H9 (cell line): ENCODE results near the gene DMWD. TPM values are rescaled to one million over a fixed set of nuclear protein-coding genes. Genes with fewer than 3 reads are reported as not detected.

Experiments used
- DNase-seq: peaks from one replicate; pipeline ENCODE4 v3.0.0-alpha.2; 2017
- H2AFZ ChIP-seq: one replicate; pipeline ENCODE4 v1.6.1; 2013; ENCODE audit warnings: mild to moderate bottlenecking, low read length, control low read depth, moderate library complexity
- H2AK5ac ChIP-seq: 2 replicates; pipeline ENCODE4 v1.6.1; 2013; ENCODE audit warnings: low read length, control low read depth, mixed read lengths; ENCODE audit not compliant: insufficient read length
- H2BK120ac ChIP-seq: one replicate; pipeline ENCODE4 v1.6.1; 2013; ENCODE audit warnings: low read depth, mild to moderate bottlenecking, low read length, control low read depth, inconsistent platforms; ENCODE audit not compliant: poor library complexity, severe bottlenecking
- H2BK12ac ChIP-seq: 2 replicates; pipeline ENCODE4 v1.6.1; 2013; ENCODE audit warnings: low read length, control low read depth, mixed read lengths, low read depth; ENCODE audit not compliant: insufficient read length
- H2BK15ac ChIP-seq: 2 replicates; pipeline ENCODE4 v1.6.1; 2013; ENCODE audit warnings: low read depth, low read length, control low read depth
- H2BK20ac ChIP-seq: one replicate; pipeline ENCODE4 v1.6.1; 2013; ENCODE audit warnings: low read depth, mild to moderate bottlenecking, low read length, control low read depth, inconsistent platforms; ENCODE audit not compliant: poor library complexity, severe bottlenecking
- H2BK5ac ChIP-seq: 2 replicates; pipeline ENCODE4 v1.6.1; 2013; ENCODE audit warnings: low read length, control low read depth, mixed read lengths; ENCODE audit not compliant: insufficient read length
- H3K14ac ChIP-seq: 2 replicates; pipeline ENCODE4 v1.6.1; 2013; ENCODE audit warnings: low read length, control low read depth; ENCODE audit not compliant: insufficient read depth
- H3K18ac ChIP-seq: 2 replicates; pipeline ENCODE4 v1.6.1; 2013; ENCODE audit warnings: low read depth, mild to moderate bottlenecking, mixed read lengths, low read length, control low read depth; ENCODE audit not compliant: insufficient read length
- H3K23ac ChIP-seq: 2 replicates; pipeline ENCODE4 v1.6.1; 2013; ENCODE audit warnings: low read length, control low read depth, mixed read lengths, low read depth; ENCODE audit not compliant: insufficient read length
- H3K23me2 ChIP-seq: 2 replicates; pipeline ENCODE4 v1.6.1; 2013; ENCODE audit warnings: low read depth, mild to moderate bottlenecking, mixed read lengths, low read length, control low read depth; ENCODE audit not compliant: insufficient read length, poor library complexity, severe bottlenecking
- H3K27ac ChIP-seq: 2 replicates; pipeline ENCODE4 v1.5.1; 2013; ENCODE audit warnings: low read length, control low read depth, mixed read lengths, low read depth; ENCODE audit not compliant: insufficient read length
- H3K27me3 ChIP-seq: 2 replicates; pipeline ENCODE4 v1.6.1; 2013; ENCODE audit warnings: low read length, control low read depth, inconsistent platforms; ENCODE audit not compliant: insufficient read depth
- H3K4ac ChIP-seq: 2 replicates; pipeline ENCODE4 v1.6.1; 2013; ENCODE audit warnings: low read depth, mild to moderate bottlenecking, control low read depth, inconsistent platforms, low read length, moderate library complexity
- H3K4me1 ChIP-seq: 2 replicates; pipeline ENCODE4 v1.6.1; 2013; ENCODE audit warnings: low read length, control low read depth, inconsistent platforms; ENCODE audit not compliant: insufficient read depth
- H3K4me2 ChIP-seq: 2 replicates; pipeline ENCODE4 v1.6.1; 2013; ENCODE audit warnings: low read length, control low read depth, mixed read lengths; ENCODE audit not compliant: insufficient read length, insufficient read depth
- H3K56ac ChIP-seq: 2 replicates; pipeline ENCODE4 v1.6.1; 2013; ENCODE audit warnings: low read depth, mild to moderate bottlenecking, mixed read lengths, low read length, control low read depth; ENCODE audit not compliant: insufficient read length
- H3K79me1 ChIP-seq: 2 replicates; pipeline ENCODE4 v1.6.1; 2013; ENCODE audit warnings: low read depth, mild to moderate bottlenecking, moderate library complexity, low read length, control low read depth, inconsistent platforms; ENCODE audit not compliant: insufficient read depth, poor library complexity, severe bottlenecking
- H3K79me2 ChIP-seq: 2 replicates; pipeline ENCODE4 v1.6.1; 2013; ENCODE audit warnings: low read length, control low read depth, inconsistent platforms; ENCODE audit not compliant: insufficient read depth
- H3K9ac ChIP-seq: 2 replicates; pipeline ENCODE4 v1.6.1; 2013; ENCODE audit warnings: low read length, control low read depth, mixed read lengths; ENCODE audit not compliant: insufficient read length; ENCODE audit errors: extremely low read depth
- H3K9me3 ChIP-seq: one replicate; pipeline ENCODE4 v1.6.1; 2013; ENCODE audit warnings: low read depth, low read length, inconsistent platforms; ENCODE audit not compliant: control insufficient read depth
- H3T11ph ChIP-seq: one replicate; pipeline ENCODE4 v1.6.1; 2013; ENCODE audit warnings: mild to moderate bottlenecking, low read length, control low read depth, inconsistent platforms
- H4K20me1 ChIP-seq: one replicate; pipeline ENCODE4 v1.6.1; 2013; ENCODE audit not compliant: control insufficient read depth, insufficient read length, insufficient read depth
- H4K5ac ChIP-seq: 2 replicates; pipeline ENCODE4 v1.6.1; 2013; ENCODE audit warnings: low read depth, mild to moderate bottlenecking, mixed read lengths, low read length, control low read depth; ENCODE audit not compliant: insufficient read length
- H4K8ac ChIP-seq: replicated peaks from 2 replicates; pipeline ENCODE4 v1.6.1; 2013; ENCODE audit warnings: low read length, control low read depth, mixed read lengths, low read depth; ENCODE audit not compliant: insufficient read length
- H4K91ac ChIP-seq: 2 replicates; pipeline ENCODE4 v1.6.1; 2013; ENCODE audit warnings: low read depth, mild to moderate bottlenecking, moderate library complexity, mixed read lengths, low read length, control low read depth; ENCODE audit not compliant: insufficient read length
- H3K27ac Mint-ChIP-seq, 3 experiments: 2 replicates in 2 of 3; 3 replicates in 1 of 3; pipeline ENCODE4 v1.8.0; 2020 to 2021; ENCODE audit warnings: mixed read lengths in 3 of 3, mild to moderate bottlenecking in 1 of 3, moderate library complexity in 1 of 3
- H3K27me3 Mint-ChIP-seq: 2 replicates; pipeline ENCODE4 v1.8.0; 2021; ENCODE audit warnings: low read depth, mild to moderate bottlenecking, moderate library complexity, mixed read lengths
- H3K36me3 Mint-ChIP-seq, 3 experiments: 2 replicates in 2 of 3; 3 replicates in 1 of 3; pipeline ENCODE4 v1.8.0; 2020 to 2021; ENCODE audit warnings: low read depth in 3 of 3, mixed read lengths in 3 of 3; ENCODE audit not compliant: insufficient read depth in 1 of 3
- H3K4me1 Mint-ChIP-seq, 2 experiments: 2 replicates each; pipeline ENCODE4 v1.8.0; 2020; ENCODE audit warnings: mixed read lengths in 2 of 2
- H3K4me3 Mint-ChIP-seq, 2 experiments: 2 replicates in 1 of 2; 3 replicates in 1 of 2; pipeline ENCODE4 v1.8.0; 2020 to 2021; ENCODE audit warnings: mild to moderate bottlenecking in 2 of 2, mixed read lengths in 2 of 2, moderate library complexity in 1 of 2
- H3K9me3 Mint-ChIP-seq, 2 experiments: 2 replicates in 1 of 2; 3 replicates in 1 of 2; pipeline ENCODE4 v1.8.0; 2020; ENCODE audit warnings: mild to moderate bottlenecking in 2 of 2, mixed read lengths in 2 of 2, moderate library complexity in 1 of 2
- CTCF ChIP-seq: fragments of 200-600 bp; sonication (generic); conservative IDR thresholded peaks from 3 replicates; pipeline ENCODE4 v1.8.0; 2021; ENCODE audit warnings: antibody characterized with exemption, mild to moderate bottlenecking
- WGBS: extraction: QIAGEN DNeasy Blood & Tissue Kit; methylation state at CpG from one replicate; pipeline ENCODE4 v1.1.7; 2013; ENCODE audit warnings: missing lambda C conversion rate, low lambda C conversion rate, mixed read lengths; ENCODE audit not compliant: insufficient read length; ENCODE audit errors: extremely low coverage; 5-methylcytosine and 5-hydroxymethylcytosine counted together
- total RNA-seq: library from RNA; stranded (reverse); gene quantifications from 2 replicates; pipeline ENCODE4 v1.2.1, GENCODE V29; 2021

Gene DMWD
- total RNA-seq, 1 experiment from 2014 or later = 75.1 TPM

GRCh38 chr19:45754323-45754722, 38.3 kb downstream of the DMWD start:
- Histone ChIP-seq H3K9me3 (no peaks in the 10 kb centered on the region), H3K79me1 (no peaks in the 10 kb centered on the region), H3K18ac (no peak overlapping the region), H3K9ac (no peak overlapping the region), H2AK5ac (no peak overlapping the region), H3K79me2 (no peaks in the 10 kb centered on the region), H4K20me1 (no peaks in the 10 kb centered on the region), H3T11ph (no peak overlapping the region), H3K56ac (no peak overlapping the region), H3K4me1 (no peaks in the 10 kb centered on the region), H2BK20ac (no peak overlapping the region), H3K14ac (no peak overlapping the region), H2BK5ac (no peak overlapping the region), H4K91ac (no peak overlapping the region), H3K4ac (no peak overlapping the region), H3K27ac (no peak overlapping the region), H2BK15ac (no peak overlapping the region), H2BK12ac (no peak overlapping the region), H3K23ac (no peak overlapping the region), H4K8ac (no peak overlapping the region), H3K23me2 (no peaks in the 10 kb centered on the region), H3K27me3 (no peaks in the 10 kb centered on the region), H4K5ac (no peak overlapping the region), H2BK120ac (no peak overlapping the region), H2AFZ (no peak overlapping the region), H3K4me2 (no peak overlapping the region)
- no peak overlapping the region for H3K4me3 Mint-ChIP-seq
- peaks cover 23% of the 10 kb centered on the region for H3K27me3 Mint-ChIP-seq
- DNase-seq = no peak
- no CpG with 5 or more reads among the region's 8 CpGs for WGBS
- no peaks in the 10 kb centered on the region for H3K36me3 Mint-ChIP-seq
- H3K27ac Mint-ChIP-seq = no peak overlapping the region; a peak in 1 of 7 replicates
- no peaks in the 10 kb centered on the region for H3K9me3 Mint-ChIP-seq
- no peak for TF ChIP-seq CTCF
- peaks cover 3 to 6% of the 10 kb centered on the region in 2 experiments; a peak in 3 of 4 replicates for H3K4me1 Mint-ChIP-seq
